Measurements from ENCODE around the gene ECSIT.
A peak's percentile ranks its signal among the peaks of the same experiment; 100 is the strongest.

- TF ChIP-seq, protein P1, sequence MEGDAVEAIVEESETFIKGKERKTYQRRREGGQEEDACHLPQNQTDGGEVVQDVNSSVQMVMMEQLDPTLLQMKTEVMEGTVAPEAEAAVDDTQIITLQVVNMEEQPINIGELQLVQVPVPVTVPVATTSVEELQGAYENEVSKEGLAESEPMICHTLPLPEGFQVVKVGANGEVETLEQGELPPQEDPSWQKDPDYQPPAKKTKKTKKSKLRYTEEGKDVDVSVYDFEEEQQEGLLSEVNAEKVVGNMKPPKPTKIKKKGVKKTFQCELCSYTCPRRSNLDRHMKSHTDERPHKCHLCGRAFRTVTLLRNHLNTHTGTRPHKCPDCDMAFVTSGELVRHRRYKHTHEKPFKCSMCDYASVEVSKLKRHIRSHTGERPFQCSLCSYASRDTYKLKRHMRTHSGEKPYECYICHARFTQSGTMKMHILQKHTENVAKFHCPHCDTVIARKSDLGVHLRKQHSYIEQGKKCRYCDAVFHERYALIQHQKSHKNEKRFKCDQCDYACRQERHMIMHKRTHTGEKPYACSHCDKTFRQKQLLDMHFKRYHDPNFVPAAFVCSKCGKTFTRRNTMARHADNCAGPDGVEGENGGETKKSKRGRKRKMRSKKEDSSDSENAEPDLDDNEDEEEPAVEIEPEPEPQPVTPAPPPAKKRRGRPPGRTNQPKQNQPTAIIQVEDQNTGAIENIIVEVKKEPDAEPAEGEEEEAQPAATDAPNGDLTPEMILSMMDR (IDR thresholded peaks at IDR 0.05 in 8 of 11, conservative IDR thresholded peaks at IDR 0.05 in 3 of 11), result no peak
- peak in 2 of 3 donors; percentile 10 to 27 for TF ChIP-seq POLR2AphosphoS5 (IDR thresholded peaks at IDR 0.05)
These were observed 9.5 kb upstream of the ECSIT start, which contains the start of gene CNN1 for GRCh38 chr19:11538232-11539036.
